HEK293T (cell line): Measurements from ENCODE around the gene FGGY.

Experiments
- CTCF ChIA-PET: fragments of 350-600 bp; formaldehyde crosslinking; extraction: SDS; loops from one replicate; lab custom pipeline; 2021; ENCODE audit warnings: antibody characterized with exemption, inconsistent platforms; lab: Yijun Ruan, JAX
- POLR2A ChIA-PET: fragments of 350-600 bp; formaldehyde crosslinking; extraction: SDS; loops from one replicate; lab custom pipeline; 2020; ENCODE audit warnings: antibody characterized with exemption, inconsistent platforms; lab: Yijun Ruan, JAX
- DNase-seq: peaks from one replicate; pipeline ENCODE4 v3.0.0; 2012; ENCODE audit warnings: mixed read lengths; ENCODE audit errors: extremely low spot score
- ARNT ChIP-seq: fragments of 450-650 bp; IDR thresholded peaks from 2 replicates; pipeline ENCODE4 v1.6.1; 2017; ENCODE audit warnings: mild to moderate bottlenecking
- BHLHE40 ChIP-seq: fragments of 450-650 bp; IDR thresholded peaks from 2 replicates; pipeline ENCODE4 v1.6.1; 2016; ENCODE audit warnings: mild to moderate bottlenecking, moderate library complexity, borderline replicate concordance
- CTBP1 ChIP-seq: fragments of 450-650 bp; IDR thresholded peaks from 2 replicates; pipeline ENCODE4 v1.6.1; 2016; ENCODE audit warnings: borderline replicate concordance
- ELF4 ChIP-seq: fragments of 450-650 bp; IDR thresholded peaks from 2 replicates; pipeline ENCODE4 v1.6.1; 2017; ENCODE audit warnings: antibody characterized with exemption
- FOXA1 ChIP-seq: fragments of 450-650 bp; IDR thresholded peaks from 2 replicates; pipeline ENCODE4 v1.6.1; 2016; ENCODE audit warnings: mild to moderate bottlenecking
- FOXK2 ChIP-seq: fragments of 450-650 bp; IDR thresholded peaks from 2 replicates; pipeline ENCODE4 v1.6.1; 2016; ENCODE audit warnings: mild to moderate bottlenecking
- FOXM1 ChIP-seq: fragments of 450-650 bp; IDR thresholded peaks from 2 replicates; pipeline ENCODE4 v1.6.1; 2017; ENCODE audit warnings: mild to moderate bottlenecking, borderline replicate concordance
- HDGF ChIP-seq: fragments of 450-650 bp; IDR thresholded peaks from 2 replicates; pipeline ENCODE4 v1.6.1; 2017; ENCODE audit warnings: antibody characterized with exemption, borderline replicate concordance
- L3MBTL2 ChIP-seq: fragments of 450-650 bp; conservative IDR thresholded peaks from 2 replicates; pipeline ENCODE4 v1.6.1; 2016; ENCODE audit warnings: mild to moderate bottlenecking
- LEF1 ChIP-seq: fragments of 450-650 bp; IDR thresholded peaks from 2 replicates; pipeline ENCODE4 v1.6.1; 2017; ENCODE audit warnings: mild to moderate bottlenecking, borderline replicate concordance
- NFRKB ChIP-seq: fragments of 450-650 bp; IDR thresholded peaks from 2 replicates; pipeline ENCODE4 v1.6.1; 2016; ENCODE audit warnings: mild to moderate bottlenecking, moderate library complexity
- PKNOX1 ChIP-seq: fragments of 450-650 bp; IDR thresholded peaks from 2 replicates; pipeline ENCODE4 v1.6.1; 2016
- SP1 ChIP-seq: fragments of 450-650 bp; IDR thresholded peaks from 2 replicates; pipeline ENCODE4 v1.6.1; 2017
- SUZ12 ChIP-seq: fragments of 450-650 bp; IDR thresholded peaks from 2 replicates; pipeline ENCODE4 v1.6.1; 2016; ENCODE audit warnings: mild to moderate bottlenecking
- TARDBP ChIP-seq: fragments of 450-650 bp; IDR thresholded peaks from 2 replicates; pipeline ENCODE4 v1.6.1; 2016
- ZNF384 ChIP-seq: fragments of 450-650 bp; IDR thresholded peaks from 2 replicates; pipeline ENCODE4 v1.6.1; 2016

Gene FGGY

DNA sequence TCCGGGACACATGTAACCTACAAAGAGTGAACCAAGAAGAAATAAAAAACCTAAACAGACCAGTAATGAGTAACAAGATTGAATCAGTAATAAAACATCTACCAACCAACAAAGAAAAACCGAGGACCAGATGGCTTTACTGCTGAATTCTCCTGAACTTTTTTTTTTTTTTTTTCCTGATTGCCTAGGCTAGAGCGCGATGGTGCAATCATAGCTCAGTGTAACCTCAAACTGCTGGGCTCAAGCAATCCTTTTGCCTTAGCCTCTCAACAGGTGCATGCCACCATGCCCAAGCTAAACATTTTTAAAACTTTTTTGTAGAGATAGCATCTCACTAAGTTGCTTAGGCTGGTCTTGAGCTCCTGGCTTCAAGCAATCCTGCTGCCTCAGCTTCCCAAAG lies 11.2 kb upstream of the FGGY start:
- CTCF ChIA-PET = no interaction called here
- POLR2A ChIA-PET = interaction anchor here (1.0 kb wide), 1 partner anchor 70 kb away, joined by 3 read pairs; no protein-coding TSS in a partner anchor
- TF ChIP-seq PKNOX1 = no peak
- TF ChIP-seq TARDBP = no peak
- TF ChIP-seq LEF1 = no peak
- no peak for TF ChIP-seq L3MBTL2
- no peak for TF ChIP-seq FOXA1
- TF ChIP-seq ZNF384 = peak; percentile 19; the same call in 1 of the 2 replicates
- no peak for TF ChIP-seq FOXM1
- no peak for TF ChIP-seq BHLHE40
- no peak for TF ChIP-seq HDGF
- DNase-seq = no peak

DNA sequence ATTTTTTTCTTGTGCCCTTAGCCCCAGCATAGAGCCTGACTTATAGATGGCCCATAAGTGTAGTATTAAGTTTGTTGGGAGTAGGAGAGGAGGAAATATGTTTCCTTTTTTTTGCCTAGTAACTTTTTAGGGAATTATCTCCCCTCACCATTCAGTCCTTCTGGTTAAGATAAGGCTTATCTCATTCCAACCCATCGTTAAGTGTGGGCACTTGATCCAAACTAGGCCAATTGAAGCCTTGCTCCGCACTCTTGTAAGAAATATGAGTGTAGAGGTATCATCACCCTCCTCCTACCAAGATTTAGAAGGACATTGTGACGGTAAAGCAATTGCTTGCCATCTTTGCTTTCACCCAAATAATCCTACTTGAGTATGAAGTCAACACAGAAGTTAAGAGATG lies 8.8 kb upstream of the FGGY start:
- DNase-seq = no peak
- no peak for TF ChIP-seq FOXM1
- TF ChIP-seq ELF4 = no peak
- no peak for TF ChIP-seq FOXK2
- no peak for TF ChIP-seq CTBP1
- TF ChIP-seq ARNT = no peak
- no peak for TF ChIP-seq FOXA1
- no peak for TF ChIP-seq BHLHE40
- TF ChIP-seq TARDBP = no peak
- no peak for TF ChIP-seq HDGF
- TF ChIP-seq L3MBTL2 = no peak
- TF ChIP-seq SP1 = no peak
- no peak for TF ChIP-seq ZNF384
- no peak for TF ChIP-seq SUZ12
- no peak for TF ChIP-seq PKNOX1
- TF ChIP-seq NFRKB = no peak
- TF ChIP-seq LEF1 = no peak
- POLR2A ChIA-PET = no interaction called here
- CTCF ChIA-PET = no interaction called here

DNA sequence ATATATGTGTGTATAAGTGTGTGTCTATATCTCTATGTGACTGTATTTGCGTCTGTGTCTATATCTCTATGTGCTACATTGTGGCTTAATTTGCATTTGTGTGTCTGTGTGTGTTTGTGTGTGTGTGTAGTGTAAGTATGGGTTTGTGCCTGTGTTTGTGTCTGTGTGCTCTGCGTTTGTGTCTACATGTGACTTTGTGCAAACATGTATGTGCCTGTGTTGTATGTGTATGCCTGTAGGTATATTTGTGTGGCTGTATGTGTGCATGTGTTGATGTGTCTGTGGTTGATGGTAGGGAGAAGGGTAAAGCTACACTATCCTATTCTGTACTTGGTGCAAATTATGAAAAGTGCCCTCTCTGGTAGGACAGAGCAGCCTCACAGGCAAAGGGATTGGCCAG lies 7.3 kb upstream of the FGGY start:
- DNase-seq = no peak
- no peak for TF ChIP-seq BHLHE40
- TF ChIP-seq PKNOX1 = no peak
- no peak for TF ChIP-seq FOXK2
- no peak for TF ChIP-seq LEF1
- TF ChIP-seq SUZ12 = no peak
- no peak for TF ChIP-seq CTBP1
- no peak for TF ChIP-seq ELF4
- TF ChIP-seq ARNT = no peak
- TF ChIP-seq ZNF384 = no peak
- POLR2A ChIA-PET = no interaction called here
- CTCF ChIA-PET = interaction anchor here (0.9 to 1.5 kb wide), 2 partner anchors 12 to 470 kb away, joined by 3 to 5 read pairs; no protein-coding TSS in a partner anchor

DNA sequence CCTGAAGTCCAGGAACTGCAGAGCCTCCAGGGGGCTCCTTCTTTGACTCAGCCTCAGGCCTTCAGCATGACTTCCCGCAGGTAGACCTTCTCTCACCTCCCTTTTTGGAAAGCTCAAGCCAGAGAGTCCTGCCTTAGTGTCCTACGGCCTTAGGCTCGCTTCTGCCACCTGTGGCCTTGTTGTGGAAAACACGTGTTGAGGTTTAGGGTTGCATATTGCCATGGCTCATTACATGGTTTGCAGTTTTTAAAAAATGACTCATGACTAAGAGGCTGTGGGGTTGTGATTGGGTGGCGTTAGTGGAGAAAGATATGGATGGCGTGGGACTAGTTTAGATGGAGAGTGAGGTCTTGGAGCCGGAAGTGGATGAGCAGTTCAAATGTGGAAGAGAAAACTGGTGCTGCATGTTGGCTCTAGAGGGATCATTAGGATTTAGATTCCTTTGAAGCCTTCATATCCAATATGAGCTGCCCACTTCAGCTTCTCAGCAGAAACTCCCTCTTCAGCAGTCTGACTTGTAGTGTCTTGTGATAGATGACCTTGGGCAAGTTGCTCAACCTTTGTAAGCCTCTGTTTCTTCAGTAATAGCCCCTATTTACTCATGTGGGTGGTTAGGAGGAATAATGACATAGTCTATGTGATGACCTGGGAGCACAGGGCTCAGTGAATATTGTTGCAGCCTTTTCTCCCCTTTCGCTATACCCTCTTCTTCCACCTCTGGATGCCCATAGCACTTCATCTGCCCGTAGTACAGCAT lies 6.5 kb upstream of the FGGY start:
- TF ChIP-seq L3MBTL2 (peak; percentile 85), SUZ12 (no peak), ARNT (no peak), ZNF384 (no peak)
- ChIA-PET CTCF (interaction anchor here (0.6 to 1.5 kb wide), 3 partner anchors 13 to 469 kb away, joined by 3 to 5 read pairs (median 4); no protein-coding TSS in a partner anchor), POLR2A (no interaction called here)
- peak; percentile 73 for DNase-seq

GRCh38 chr1:59291561-59291960 lies 5.3 kb upstream of the FGGY start:
- TF ChIP-seq CTBP1 = no peak
- no peak for TF ChIP-seq TARDBP
- no peak for TF ChIP-seq ZNF384
- no peak for TF ChIP-seq SUZ12
- TF ChIP-seq NFRKB = no peak
- TF ChIP-seq FOXM1 = no peak
- no peak for TF ChIP-seq FOXK2
- no peak for TF ChIP-seq ELF4
- TF ChIP-seq L3MBTL2 = no peak
- TF ChIP-seq SP1 = no peak
- no peak for TF ChIP-seq PKNOX1
- TF ChIP-seq BHLHE40 = no peak
- TF ChIP-seq FOXA1 = no peak
- no peak for TF ChIP-seq ARNT
- TF ChIP-seq LEF1 = no peak
- TF ChIP-seq HDGF = no peak
- no peak for DNase-seq
- CTCF ChIA-PET = interaction anchor here (0.6 kb wide), 1 partner anchor 104 kb away, joined by 3 read pairs; no protein-coding TSS in a partner anchor
- POLR2A ChIA-PET = no interaction called here

DNA sequence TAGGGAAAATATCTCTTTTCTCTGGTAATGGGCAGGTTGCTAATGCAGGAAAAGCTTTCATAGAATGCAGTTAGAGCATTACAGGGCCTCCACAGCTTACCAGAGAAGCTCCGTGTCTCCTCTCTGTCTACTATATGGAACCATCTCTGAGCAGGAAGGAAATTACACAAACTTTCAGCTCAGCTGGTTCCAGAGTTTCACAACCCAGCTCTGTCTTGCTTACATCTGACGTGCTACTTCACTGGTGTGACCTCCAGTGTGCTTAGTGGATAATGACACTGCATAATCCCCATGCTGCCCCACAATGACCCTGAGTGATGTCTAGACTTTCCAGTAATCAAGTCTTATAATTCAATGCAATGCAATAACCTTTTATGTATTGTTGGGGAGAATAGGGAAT lies 4.3 kb upstream of the FGGY start:
- TF ChIP-seq ZNF384 = no peak
- TF ChIP-seq L3MBTL2 = no peak
- TF ChIP-seq TARDBP = no peak
- POLR2A ChIA-PET = no interaction called here
- CTCF ChIA-PET = interaction anchor here (0.6 kb wide), 1 partner anchor 552 kb away, joined by 3 read pairs; no protein-coding TSS in a partner anchor
- no peak for DNase-seq
